OCI-LY7 (cell line): ENCODE measurements around the gene ABCA4.

Experiments
- EZH2phosphoT487 ChIP-seq: fragments of 200-600 bp; sonication (generic); IDR thresholded peaks from 2 replicates; pipeline ENCODE4 v1.6.1; 2018; ENCODE audit warnings: low read depth, borderline replicate concordance, mild to moderate bottlenecking, mixed run types, antibody characterized with exemption, low read length, moderate library complexity, mixed read lengths
- TF ChIP-seq, protein P1 (sequence below): fragments of 200-600 bp; sonication (generic); conservative IDR thresholded peaks from 2 replicates; pipeline ENCODE4 v1.5.1; 2014; ENCODE audit warnings: mild to moderate bottlenecking, antibody characterized with exemption, low read length, moderate library complexity, mixed read lengths

DNA sequence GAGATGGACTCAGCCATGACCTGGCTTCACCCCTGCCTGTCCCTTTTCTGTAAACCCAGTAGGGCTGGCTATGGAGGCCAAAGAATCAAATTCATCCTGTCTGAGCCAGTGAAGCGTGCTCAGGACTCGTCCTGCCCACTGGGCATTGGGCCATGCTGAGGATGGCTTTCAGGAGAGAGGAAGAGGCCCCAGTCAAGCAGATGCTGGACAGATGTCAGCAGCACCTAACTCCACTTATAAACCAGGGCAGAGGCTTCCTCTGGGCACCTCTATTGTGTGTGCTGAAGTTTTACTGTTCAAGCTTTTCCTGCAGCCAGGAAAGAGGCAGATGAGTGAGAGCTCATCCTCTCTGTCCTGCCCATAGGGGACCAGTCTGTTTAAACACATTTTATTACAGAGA, 114.3 kb downstream of the ABCA4 start:
- TF ChIP-seq, protein P1, sequence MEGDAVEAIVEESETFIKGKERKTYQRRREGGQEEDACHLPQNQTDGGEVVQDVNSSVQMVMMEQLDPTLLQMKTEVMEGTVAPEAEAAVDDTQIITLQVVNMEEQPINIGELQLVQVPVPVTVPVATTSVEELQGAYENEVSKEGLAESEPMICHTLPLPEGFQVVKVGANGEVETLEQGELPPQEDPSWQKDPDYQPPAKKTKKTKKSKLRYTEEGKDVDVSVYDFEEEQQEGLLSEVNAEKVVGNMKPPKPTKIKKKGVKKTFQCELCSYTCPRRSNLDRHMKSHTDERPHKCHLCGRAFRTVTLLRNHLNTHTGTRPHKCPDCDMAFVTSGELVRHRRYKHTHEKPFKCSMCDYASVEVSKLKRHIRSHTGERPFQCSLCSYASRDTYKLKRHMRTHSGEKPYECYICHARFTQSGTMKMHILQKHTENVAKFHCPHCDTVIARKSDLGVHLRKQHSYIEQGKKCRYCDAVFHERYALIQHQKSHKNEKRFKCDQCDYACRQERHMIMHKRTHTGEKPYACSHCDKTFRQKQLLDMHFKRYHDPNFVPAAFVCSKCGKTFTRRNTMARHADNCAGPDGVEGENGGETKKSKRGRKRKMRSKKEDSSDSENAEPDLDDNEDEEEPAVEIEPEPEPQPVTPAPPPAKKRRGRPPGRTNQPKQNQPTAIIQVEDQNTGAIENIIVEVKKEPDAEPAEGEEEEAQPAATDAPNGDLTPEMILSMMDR, result no peak
- no peak for TF ChIP-seq EZH2phosphoT487
